K562 (cell line): ENCODE measurements around the gene CDT1. TPM values are rescaled to one million over a fixed set of nuclear protein-coding genes. Genes with fewer than 3 reads are reported as not detected.

Source experiments
- ATAC-seq: fragments of 200-7000 bp; cut with Tn5 transposase; 3 replicates; pipeline ENCODE4 v1.9.1; 2020; ENCODE audit warnings: moderate library complexity
- BruUV-seq: library from RNA; stranded (reverse); fragments of 400-500 nt; replicated peaks from 2 replicates; lab custom pipeline; 2021; lab: Mats Ljungman, UMichigan
- CTCF ChIA-PET: fragments of 300-600 bp; formaldehyde crosslinking; extraction: SDS; loops from one replicate; lab custom pipeline; 2021; ENCODE audit warnings: low intra/inter-chr PET ratio; lab: Yijun Ruan, JAX
- POLR2A ChIA-PET: fragments of 300-600, 350-650 bp; sonication (Branson Sonifier 250); formaldehyde crosslinking; extraction: SDS; loops from one replicate; lab custom pipeline; 2021; ENCODE audit warnings: antibody characterized with exemption, inconsistent platforms; lab: Yijun Ruan, JAX
- DNase-seq, 4 experiments: peaks; one replicate each; pipeline versions ENCODE4 v3.0.0 to v3.0.0-alpha.2; 2011 to 2018; ENCODE audit warnings: low spot score in 3 of 4, mixed read lengths in 3 of 4; ENCODE audit errors: extremely low read depth in 1 of 4
- FAIRE-seq: peaks from 2 replicates; lab custom pipeline; 2011; peaks lifted over from hg19 to GRCh38; lab: Jason Lieb, UNC
- H2AFZ ChIP-seq: 2 replicates; pipeline ENCODE4 v1.6.0; 2011; ENCODE audit warnings: low read depth, low read length, control low read depth, inconsistent platforms
- H3K27ac ChIP-seq: fragments of 200-600 bp; 3 replicates; pipeline ENCODE4 v1.8.0; 2011; ENCODE audit warnings: low read depth, mild to moderate bottlenecking, control low read depth, inconsistent platforms, low read length, moderate library complexity, mixed read lengths; ENCODE audit errors: extremely low read depth
- H3K27me3 ChIP-seq, 2 experiments: fragments of 300-600 bp in 1 of 2; 2 replicates in 1 of 2; 3 replicates in 1 of 2; pipeline versions ENCODE4 v1.6.0 to v1.8.0; 2011; ENCODE audit warnings: inconsistent platforms in 2 of 2, low read length in 2 of 2, mild to moderate bottlenecking in 1 of 2, mixed read lengths in 1 of 2, moderate library complexity in 1 of 2; ENCODE audit not compliant: control insufficient read depth in 2 of 2, insufficient read depth in 2 of 2
- H3K36me3 ChIP-seq: fragments of 300-600 bp; 3 replicates; pipeline ENCODE4 v1.8.0; 2011; ENCODE audit warnings: mild to moderate bottlenecking, low read length, inconsistent platforms; ENCODE audit not compliant: control insufficient read depth, insufficient read depth
- H3K4me1 ChIP-seq, 2 experiments: fragments of 200-600 bp in 1 of 2; replicated peaks in 1 of 2; 2 replicates in 1 of 2; 3 replicates in 1 of 2; pipeline versions ENCODE4 v1.5.1 to v1.8.0; 2011; ENCODE audit warnings: inconsistent platforms in 2 of 2, low read length in 2 of 2, mild to moderate bottlenecking in 1 of 2, mixed read lengths in 1 of 2, moderate library complexity in 1 of 2; ENCODE audit not compliant: control insufficient read depth in 2 of 2, insufficient read depth in 2 of 2
- H3K4me2 ChIP-seq: 2 replicates; pipeline ENCODE4 v1.6.1; 2011; ENCODE audit warnings: low read length, control low read depth, inconsistent platforms, mixed read lengths; ENCODE audit not compliant: insufficient read depth
- H3K4me3 ChIP-seq: fragments of 200-600 bp; sonication (generic), shearing (Covaris generic); 2 replicates; pipeline ENCODE4 v1.5.1; 2016; ENCODE audit warnings: control low read depth, inconsistent platforms
- H3K79me2 ChIP-seq: fragments of 200-600 bp; 3 replicates; pipeline ENCODE4 v1.8.0; 2011; ENCODE audit warnings: low read length, inconsistent platforms; ENCODE audit not compliant: control insufficient read depth, insufficient read depth
- H3K9ac ChIP-seq, 2 experiments: 2 replicates each; pipeline versions ENCODE4 v1.6.0 to v1.6.1; 2011; ENCODE audit warnings: low read depth in 2 of 2, low read length in 2 of 2, control low read depth in 1 of 2, inconsistent platforms in 1 of 2, mild to moderate bottlenecking in 1 of 2, mixed read lengths in 1 of 2; ENCODE audit not compliant: insufficient read depth in 1 of 2
- H3K9me1 ChIP-seq: one replicate; pipeline ENCODE4 v1.6.0; 2011; ENCODE audit warnings: inconsistent platforms, mild to moderate bottlenecking, low read length, moderate library complexity; ENCODE audit not compliant: control insufficient read depth, insufficient read depth
- H3K9me3 ChIP-seq: replicated peaks from 2 replicates; pipeline ENCODE4 v1.5.1; 2011; ENCODE audit warnings: low read depth, low read length, inconsistent platforms; ENCODE audit not compliant: control insufficient read depth, insufficient read depth
- H4K20me1 ChIP-seq: replicated peaks from 2 replicates; pipeline ENCODE4 v1.6.1; 2011; ENCODE audit warnings: low read length, inconsistent platforms, mixed read lengths; ENCODE audit not compliant: control insufficient read depth, insufficient read depth
- CEBPG ChIP-seq, 3 experiments: fragments of 200-800 bp in 1 of 3; sonication (Bioruptor generic) in 1 of 3; sonication (generic) in 1 of 3; formaldehyde crosslinking in 1 of 3; IDR thresholded peaks in 2 of 3; conservative IDR thresholded peaks in 1 of 3; 2 replicates each; pipeline versions ENCODE4 v1.6.1 to v1.8.0; 2016 to 2022; ENCODE audit warnings: missing compliant biosample characterization in 2 of 3, missing genetic modification characterization in 2 of 3, mild to moderate bottlenecking in 1 of 3, missing genetic modification reagents in 1 of 3
- DDX20 ChIP-seq: fragments of 450-650 bp; IDR thresholded peaks from 2 replicates; pipeline ENCODE4 v1.6.1; 2016; ENCODE audit warnings: missing genetic modification characterization, low read depth, mild to moderate bottlenecking, missing compliant biosample characterization, moderate library complexity
- KLF6 ChIP-seq: fragments of 250-450 bp; sonication (Bioruptor Pico); IDR thresholded peaks from 2 replicates; pipeline ENCODE4 v1.4.0; 2020; ENCODE audit warnings: mild to moderate bottlenecking, moderate library complexity, borderline replicate concordance
- MNT ChIP-seq, 2 experiments: fragments of 450-650 bp; conservative IDR thresholded peaks; 2 replicates each; pipeline ENCODE4 v1.6.1; 2017; ENCODE audit warnings: mild to moderate bottlenecking in 2 of 2, moderate library complexity in 2 of 2
- NBN ChIP-seq: fragments of 450-650 bp; IDR thresholded peaks from 2 replicates; pipeline ENCODE4 v1.6.1; 2016; ENCODE audit warnings: low read depth, mild to moderate bottlenecking
- PRDM10 ChIP-seq: fragments of 450-650 bp; IDR thresholded peaks from 2 replicates; pipeline ENCODE4 v1.6.1; 2018; ENCODE audit not compliant: partially characterized antibody
- TAL1 ChIP-seq: fragments of 450-650 bp; IDR thresholded peaks from 2 replicates; pipeline ENCODE4 v1.6.1; 2016; ENCODE audit warnings: mild to moderate bottlenecking
- TCF15 ChIP-seq: fragments of 250-450 bp; sonication (Bioruptor Pico); IDR thresholded peaks from 2 replicates; pipeline ENCODE4 v1.8.0; 2022; ENCODE audit warnings: moderate library complexity, mild to moderate bottlenecking, inconsistent platforms
- USF2 ChIP-seq: sonication (generic); formaldehyde crosslinking; IDR thresholded peaks from 2 replicates; pipeline ENCODE4 v1.5.0; 2020; ENCODE audit warnings: missing genetic modification reagents
- ZBTB26 ChIP-seq: fragments of 450-650 bp; formaldehyde crosslinking; IDR thresholded peaks from 2 replicates; pipeline ENCODE4 v1.4.0; 2022; ENCODE audit warnings: missing genetic modification characterization
- ZKSCAN3 ChIP-seq: fragments of 250-450 bp; sonication (Bioruptor Pico); IDR thresholded peaks from 2 replicates; pipeline ENCODE4 v1.4.0; 2020
- ZNF174 ChIP-seq: fragments of 250-450 bp; sonication (Bioruptor Pico); IDR thresholded peaks from 2 replicates; pipeline ENCODE4 v1.4.0; 2020; ENCODE audit warnings: mild to moderate bottlenecking
- ZNF778 ChIP-seq: fragments of 450-650 bp; formaldehyde crosslinking; IDR thresholded peaks from 2 replicates; pipeline ENCODE4 v1.4.0; 2020; ENCODE audit warnings: mild to moderate bottlenecking, moderate library complexity
- WGBS: fragments of 100-300 bp; shearing (Covaris generic); methylation state at CpG from one replicate; pipeline ENCODE4 v1.1.6; 2016; ENCODE audit warnings: low coverage, mixed read lengths; ENCODE audit not compliant: insufficient coverage; ENCODE audit errors: missing lambda C conversion rate; 5-methylcytosine and 5-hydroxymethylcytosine counted together
- in situ Hi-C: fragments of 300-500 bp; cut with MboI; formaldehyde crosslinking; loops from 4 replicates; pipeline ENCODE4 v1.15.0; 2018; ENCODE audit warnings: inconsistent platforms, mixed read lengths
- intact Hi-C: fragments of 100-400 bp; cut with micrococcal nuclease; formaldehyde crosslinking; loops from 2 replicates; pipeline ENCODE4 v1.14.2; 2022
- polyA plus RNA-seq, 8 experiments: library from polyadenylated mRNA; depleted of rRNA in 4 of 8; stranded (reverse) in 5 of 8; unstranded in 3 of 8; fragments of >200 nt; fragmentation: Nextera tagmentation in 2 of 8; fragmentation: Illumina TruSeq in 1 of 8; extraction: Ambion mirVana in 2 of 8; extraction: Trizol in 1 of 8; gene quantifications; 2 replicates each; pipeline versions ENCODE4 v1.2.1 to v1.2.3, GENCODE V29; 2011 to 2014; ENCODE audit warnings: inconsistent platforms in 1 of 8, missing spikeins in 1 of 8
- total RNA-seq, 7 experiments: library from RNA; depleted of rRNA in 6 of 7; stranded (reverse); fragments of >200 nt in 6 of 7; fragmentation: Illumina TruSeq in 2 of 7; extraction: Trizol in 2 of 7; gene quantifications; 2 replicates each; pipeline versions ENCODE4 v1.2.1 to v1.2.3, GENCODE V29; 2011 to 2021; ENCODE audit warnings: low replicate concordance in 1 of 7

The CDT1 gene
- total and polyA plus RNA-seq, 9 of the 15 experiments (the other 6 are each of a cell fraction or from before 2014, with no cell fraction given): 0.92 to 178 (median 14.2) TPM

GRCh38 chr16:88819126-88819525 is 15.5 kb downstream of the CDT1 start:
- peaks cover 0 to 49% of the 10 kb centered on the region in 2 experiments; a peak in 2 of 5 replicates for H3K4me1 ChIP-seq
- CTCF ChIA-PET: no interaction called here
- TF ChIP-seq ZKSCAN3 (CRISPR knock-in tag): no peak
- TF ChIP-seq USF2 (CRISPR knock-in tag): no peak
- no peak for TF ChIP-seq KLF6 (CRISPR knock-in tag)
- no peak for TF ChIP-seq ZNF174 (CRISPR knock-in tag)
- TF ChIP-seq MNT (conservative IDR thresholded peaks at IDR 0.05): no peak
- TF ChIP-seq DDX20: no peak
- no peak for TF ChIP-seq CEBPG (CRISPR knock-in tag; IDR thresholded peaks at IDR 0.05)
- TF ChIP-seq CEBPG (tag; conservative IDR thresholded peaks at IDR 0.05 in 1 of 2, IDR thresholded peaks at IDR 0.05 in 1 of 2): no peak
- TF ChIP-seq NBN: no peak
- TF ChIP-seq ZBTB26 (CRISPR knock-in tag): no peak
- TF ChIP-seq TCF15 (CRISPR knock-in tag): no peak
- TF ChIP-seq TAL1: no peak
- TF ChIP-seq PRDM10: no peak
- no peak for TF ChIP-seq ZNF778 (CRISPR knock-in tag)
- no peak for FAIRE-seq
- 0 out of 3 replicates have a peak, but pooled peaks have one; percentile 12 for ATAC-seq
- no peaks in the 10 kb centered on the region for H4K20me1 ChIP-seq
- peak overlapping the region in 1 of 2 experiments; percentile 64; a peak in 2 of 4 replicates for H3K9ac ChIP-seq
- DNase-seq: no peak
- H2AFZ ChIP-seq: no peak overlapping the region
- intact Hi-C loops: loop anchor here (10.0 kb wide), 1 partner anchor 186 kb away; no protein-coding TSS in a partner anchor
- no peak overlapping the region for H3K27ac ChIP-seq
- no peaks in the 10 kb centered on the region for H3K9me1 ChIP-seq
- H3K27me3 ChIP-seq: no peaks in the 10 kb centered on the region
- H3K9me3 ChIP-seq: no peaks in the 10 kb centered on the region
- in situ Hi-C loops: loop anchor here (10.0 kb wide), 1 partner anchor 396 kb away; the partner anchor contains the start of gene ZNF778
- H3K4me2 ChIP-seq: no peak overlapping the region
- BruUV-seq: no TSS peak
- POLR2A ChIA-PET: interaction anchor here (0.9 to 1.2 kb wide), 2 partner anchors 8 to 37 kb away, joined by 3 to 5 read pairs; partner anchors contain the start of genes GALNS and TRAPPC2L
- no peaks in the 10 kb centered on the region for H3K36me3 ChIP-seq
- H3K4me3 ChIP-seq: no peak overlapping the region
- WGBS: 70% methylated on average over 13 of the region's 16 CpGs
- H3K79me2 ChIP-seq: no peaks in the 10 kb centered on the region
